ENCODE data around the gene SDF2L1. TPM values are rescaled to one million over a fixed set of nuclear protein-coding genes. Genes with fewer than 3 reads are reported as not detected.
"Not testable (repeated sequence)": the region's sequence is repeated elsewhere in the genome, so short reads cannot be mapped to it uniquely, and the experiment has no call there.

SDF2L1 gene
- 94.3 and 103 TPM in 2 replicates for total RNA-seq

GRCh38 chr22:21641789-21642583 is at the start of gene SDF2L1:
Gene SDF2L1 (plus strand): TSS chr22:21642302. CDS start chr22:21642337, 35 bp downstream.
- Mint-ChIP-seq H3K27ac (peak within 1 kb of the TSS; percentile 93), H3K27me3 (peaks cover 1% of the 10 kb centered on the region), H3K4me1 (peaks cover 33% of the 10 kb centered on the region), H3K4me3 (peak within 1 kb of the TSS; percentile 90), H3K9me3 (no peaks in the 10 kb centered on the region), H3K36me3 (ENCODE audit: low read depth) (peaks cover 26% of the 10 kb centered on the region)
- intact Hi-C loops (cut with micrococcal nuclease) = loop anchor here (1.0 kb wide), 1 partner anchor 12 kb away; the partner anchor contains the start of gene YDJC
- peak; percentile 100 for DNase-seq

DNA sequence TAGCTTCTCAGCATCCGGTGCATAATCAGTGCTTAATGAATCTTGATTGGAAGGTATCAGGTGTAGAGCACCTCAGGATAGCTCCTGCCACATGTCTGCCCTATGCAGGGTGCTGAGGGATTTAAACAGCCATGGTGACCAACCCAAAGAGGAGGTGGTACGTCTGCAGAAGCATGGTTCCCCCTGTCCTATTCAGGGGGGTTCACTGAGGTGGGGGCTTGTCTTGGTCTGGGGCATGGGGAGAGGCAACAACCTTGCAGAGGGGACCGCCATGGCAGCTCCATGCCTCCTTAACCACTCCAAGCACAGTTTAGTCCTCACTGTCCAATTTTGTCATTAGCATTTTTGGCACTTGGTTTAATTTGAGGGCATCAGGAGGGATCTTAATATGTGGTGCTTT is 49.7 kb upstream of the SDF2L1 start:
- intact Hi-C loops (cut with micrococcal nuclease) = no loop called here
- Mint-ChIP-seq H3K27ac (no peak overlapping the region), H3K9me3 (no peaks in the 10 kb centered on the region), H3K4me3 (no peak overlapping the region), H3K4me1 (peaks cover 24% of the 10 kb centered on the region), H3K27me3 (no peaks in the 10 kb centered on the region), H3K36me3 (ENCODE audit: low read depth) (peaks cover 56% of the 10 kb centered on the region)
- DNase-seq = no peak

DNA sequence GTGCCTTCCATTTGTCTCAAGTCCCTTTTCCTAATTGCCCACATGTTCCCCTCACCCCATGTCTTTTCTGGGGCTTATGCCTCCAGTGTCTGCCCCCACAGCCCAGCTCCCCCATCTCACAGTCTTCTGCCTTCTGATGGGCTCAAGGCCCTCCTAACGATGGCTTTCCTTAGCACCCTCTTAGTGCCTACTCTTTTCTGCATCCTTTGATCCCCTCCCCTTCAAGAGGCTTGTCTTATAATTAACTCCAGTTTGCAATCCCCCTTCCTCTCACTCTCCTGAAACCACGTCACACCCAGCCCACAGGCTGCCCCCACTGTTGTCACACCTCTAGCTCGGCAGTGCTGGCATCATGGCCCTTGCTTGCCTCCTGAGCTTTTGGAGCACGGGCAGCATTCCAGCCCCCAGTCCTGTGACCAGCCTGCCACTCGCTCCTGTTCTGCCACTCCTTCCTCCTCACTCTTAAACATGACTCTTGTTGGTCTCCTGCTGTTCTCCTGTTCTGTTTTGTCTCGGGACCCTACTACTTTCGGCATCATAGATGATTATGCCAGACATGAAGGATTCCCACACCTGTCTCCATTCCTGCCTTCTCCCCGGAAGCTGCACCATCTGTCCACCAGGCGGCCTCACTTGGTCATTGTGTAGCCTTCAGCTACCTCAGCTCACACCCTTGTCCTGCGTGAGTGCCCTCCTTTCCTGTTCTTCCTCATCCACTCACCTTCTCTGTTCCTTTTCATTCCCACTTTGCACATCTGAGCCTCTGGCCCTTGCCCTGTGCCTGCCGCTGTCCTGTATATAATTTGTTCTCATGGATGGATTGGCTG is 48.5 kb upstream of the SDF2L1 start:
- intact Hi-C loops (cut with micrococcal nuclease) = no loop called here
- H3K4me1 Mint-ChIP-seq = peaks cover 17% of the 10 kb centered on the region
- peaks cover 55% of the 10 kb centered on the region for H3K36me3 Mint-ChIP-seq (ENCODE audit: low read depth)
- H3K27me3 Mint-ChIP-seq = no peaks in the 10 kb centered on the region
- no peak for DNase-seq
- H3K9me3 Mint-ChIP-seq = no peaks in the 10 kb centered on the region
- no peak overlapping the region for H3K27ac Mint-ChIP-seq
- no peak overlapping the region for H3K4me3 Mint-ChIP-seq

DNA sequence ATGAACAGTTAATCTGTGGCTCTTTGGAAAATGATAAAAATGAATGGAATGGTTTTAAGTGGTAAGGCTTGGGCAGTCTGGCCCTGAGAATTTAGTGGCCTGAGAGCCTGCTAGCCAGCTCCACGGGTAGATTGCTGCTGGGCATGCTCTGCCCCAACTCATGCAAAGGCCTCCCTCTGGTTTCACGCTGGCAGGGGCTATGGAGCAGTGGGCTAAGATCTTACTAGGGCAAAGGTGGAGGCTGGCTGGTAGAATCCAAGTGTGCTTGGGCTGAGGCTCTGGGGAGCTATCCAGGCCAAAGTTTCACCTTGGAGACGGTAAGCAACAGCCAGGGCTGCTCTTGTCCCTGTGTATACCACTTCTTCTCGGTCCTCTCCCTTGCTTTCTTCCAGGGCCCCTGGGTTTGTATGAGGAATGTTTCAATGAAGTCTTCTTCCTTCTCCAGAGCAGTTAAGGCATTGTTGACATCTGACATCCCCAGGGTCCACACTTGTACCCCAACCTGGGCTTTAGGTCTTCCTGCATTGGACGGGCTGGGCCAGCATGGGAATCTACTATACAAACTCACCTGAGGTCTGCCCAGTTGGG is 47.1 kb upstream of the SDF2L1 start:
- Mint-ChIP-seq H3K36me3 (ENCODE audit: low read depth) (peaks cover 53% of the 10 kb centered on the region), H3K27ac (no peak overlapping the region), H3K9me3 (no peaks in the 10 kb centered on the region), H3K4me3 (no peak overlapping the region), H3K27me3 (no peaks in the 10 kb centered on the region), H3K4me1 (peaks cover 11% of the 10 kb centered on the region)
- DNase-seq = no peak
- intact Hi-C loops (cut with micrococcal nuclease) = no loop called here

DNA sequence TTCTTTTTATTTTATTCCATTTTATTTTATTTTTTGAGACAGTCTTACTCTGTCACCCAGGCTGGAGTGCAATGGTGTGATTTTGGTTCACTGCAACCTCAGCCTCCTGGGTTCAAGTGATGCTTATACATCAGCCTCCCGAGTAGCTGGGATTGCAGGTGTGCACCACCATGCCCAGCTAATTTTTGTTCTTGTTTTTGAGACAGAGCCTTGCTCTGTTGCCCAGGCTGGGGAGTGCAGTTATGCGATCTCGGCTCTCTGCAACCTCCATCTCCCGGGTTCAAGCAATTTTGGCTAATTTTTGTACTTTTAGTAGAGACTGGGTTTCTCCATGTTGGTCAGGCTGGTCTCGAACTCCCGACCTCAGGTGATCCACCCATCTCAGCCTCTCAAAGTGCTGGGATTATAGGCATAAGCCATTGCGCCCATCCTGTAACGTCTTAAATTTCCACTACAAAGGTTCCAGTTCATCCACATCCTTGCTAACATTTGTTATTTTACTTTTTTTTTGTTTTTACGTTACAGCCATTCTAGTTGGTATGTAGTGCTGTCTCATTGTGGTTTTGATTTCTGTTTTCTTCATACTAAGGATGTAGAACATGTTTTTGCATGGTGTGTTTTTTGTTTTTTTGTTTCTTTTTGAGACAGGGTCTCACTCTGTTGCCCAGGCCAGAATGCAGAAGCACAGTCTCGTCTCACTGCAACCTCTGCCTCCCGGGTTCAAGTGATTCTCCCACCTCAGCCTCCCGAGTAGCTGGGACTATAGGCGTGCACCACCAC is 45.6 kb upstream of the SDF2L1 start:
- H3K9me3 Mint-ChIP-seq; H3K27me3 Mint-ChIP-seq; intact Hi-C loops (cut with micrococcal nuclease); H3K4me1 Mint-ChIP-seq; H3K4me3 Mint-ChIP-seq; DNase-seq; H3K27ac Mint-ChIP-seq: not testable (repeated sequence)
- peaks cover 52% of the 10 kb centered on the region for H3K36me3 Mint-ChIP-seq (ENCODE audit: low read depth)

- no peak overlapping the region for H3K4me3 Mint-ChIP-seq
- intact Hi-C loops (cut with micrococcal nuclease) = no loop called here
- peaks cover 41% of the 10 kb centered on the region for H3K36me3 Mint-ChIP-seq (ENCODE audit: low read depth)
- H3K27me3 Mint-ChIP-seq = no peaks in the 10 kb centered on the region
- no peaks in the 10 kb centered on the region for H3K9me3 Mint-ChIP-seq
- peaks cover 6% of the 10 kb centered on the region for H3K4me1 Mint-ChIP-seq
- no peak for DNase-seq
- H3K27ac Mint-ChIP-seq = no peak overlapping the region
Measured at GRCh38 chr22:21598302-21598701, 43.8 kb upstream of the SDF2L1 start.

DNA sequence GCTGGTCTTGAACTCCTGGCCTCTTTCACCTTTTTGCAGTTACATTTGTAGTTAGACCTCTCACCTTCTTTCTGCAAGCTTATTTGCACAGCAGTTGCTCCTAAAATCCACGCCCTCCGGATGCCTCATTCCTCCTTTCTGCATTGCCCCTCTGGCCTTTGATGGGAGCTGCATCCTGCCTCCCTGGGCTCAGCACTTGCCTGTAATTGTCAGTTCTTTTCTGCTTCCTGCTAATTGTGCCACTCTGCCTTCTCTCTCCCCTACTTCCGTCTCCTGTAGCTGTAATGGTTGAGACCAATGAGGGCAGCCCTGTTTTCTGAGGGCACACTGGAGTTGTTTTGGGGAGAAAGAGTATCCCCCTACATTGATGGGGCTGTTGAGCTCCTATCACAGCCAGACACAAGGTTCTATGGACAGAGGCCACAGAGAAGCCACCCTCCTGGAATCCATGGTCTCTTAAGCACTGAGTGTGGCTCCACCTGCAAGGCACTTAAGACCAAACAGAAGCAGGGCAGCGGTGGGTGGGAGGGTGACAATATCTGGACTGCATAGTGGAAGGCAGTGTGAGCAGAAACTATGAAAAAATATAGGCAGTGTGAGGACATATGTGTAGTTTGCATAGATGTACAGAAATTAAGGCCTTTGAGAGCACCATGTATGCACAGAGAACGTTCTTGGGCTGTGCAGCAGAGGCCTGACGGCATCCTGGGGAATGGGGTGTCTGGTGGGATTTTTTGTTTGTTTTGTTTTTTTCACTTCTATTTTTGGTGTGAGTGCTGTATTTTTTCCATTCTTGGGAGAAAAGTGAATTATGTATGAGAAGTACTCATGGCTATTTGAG is 42.8 kb upstream of the SDF2L1 start:
- Mint-ChIP-seq H3K4me1 (peaks cover 4% of the 10 kb centered on the region), H3K27ac (peak overlapping the region; percentile 14), H3K4me3 (no peak overlapping the region), H3K9me3 (no peaks in the 10 kb centered on the region), H3K27me3 (no peaks in the 10 kb centered on the region), H3K36me3 (ENCODE audit: low read depth) (peaks cover 31% of the 10 kb centered on the region)
- intact Hi-C loops (cut with micrococcal nuclease) = no loop called here
- no peak for DNase-seq

GRCh38 chr22:21602579-21602978 is 39.5 kb upstream of the SDF2L1 start:
- intact Hi-C loops (cut with micrococcal nuclease) = no loop called here
- DNase-seq = no peak
- H3K27ac Mint-ChIP-seq = peak overlapping the region; percentile 1
- H3K36me3 Mint-ChIP-seq (ENCODE audit: low read depth) = peaks cover 14% of the 10 kb centered on the region
- H3K4me3 Mint-ChIP-seq = no peak overlapping the region
- H3K9me3 Mint-ChIP-seq = no peaks in the 10 kb centered on the region
- H3K4me1 Mint-ChIP-seq = peaks cover 4% of the 10 kb centered on the region
- H3K27me3 Mint-ChIP-seq = no peaks in the 10 kb centered on the region

DNA sequence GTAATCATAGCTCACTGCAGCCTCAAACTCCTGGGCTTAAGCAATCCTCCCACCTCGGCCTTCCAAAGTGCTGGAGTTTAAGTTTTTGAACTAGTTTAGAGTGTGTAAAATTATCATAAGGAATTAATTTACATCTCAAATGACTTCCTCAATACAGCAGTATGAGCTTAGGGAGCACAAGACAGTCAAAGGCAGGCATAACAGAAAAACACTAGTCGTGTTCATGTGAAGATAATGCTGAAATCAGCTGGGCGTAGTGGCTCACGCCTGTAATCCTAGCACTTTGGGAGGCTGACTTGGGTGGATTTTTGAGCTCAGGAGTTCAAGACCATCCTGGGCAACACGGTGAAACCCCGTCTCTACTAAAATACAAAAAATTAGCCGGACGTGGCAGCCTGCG is 38.1 kb upstream of the SDF2L1 start:
- H3K4me1 Mint-ChIP-seq = peaks cover 5% of the 10 kb centered on the region
- H3K27me3 Mint-ChIP-seq = no peaks in the 10 kb centered on the region
- H3K27ac Mint-ChIP-seq = no peak overlapping the region
- H3K36me3 Mint-ChIP-seq (ENCODE audit: low read depth) = peaks cover 13% of the 10 kb centered on the region
- DNase-seq = no peak
- intact Hi-C loops (cut with micrococcal nuclease) = no loop called here
- no peak overlapping the region for H3K4me3 Mint-ChIP-seq
- H3K9me3 Mint-ChIP-seq = no peaks in the 10 kb centered on the region

- intact Hi-C loops (cut with micrococcal nuclease) = no loop called here
- no peaks in the 10 kb centered on the region for H3K27me3 Mint-ChIP-seq
- DNase-seq = no peak
- no peak overlapping the region for H3K27ac Mint-ChIP-seq
- H3K36me3 Mint-ChIP-seq (ENCODE audit: low read depth) = peaks cover 17% of the 10 kb centered on the region
- H3K9me3 Mint-ChIP-seq = no peaks in the 10 kb centered on the region
- no peak overlapping the region for H3K4me3 Mint-ChIP-seq
- peaks cover 2% of the 10 kb centered on the region for H3K4me1 Mint-ChIP-seq
Measured at GRCh38 chr22:21605887-21606564, 36.1 kb upstream of the SDF2L1 start.

GRCh38 chr22:21606775-21607174 is 35.3 kb upstream of the SDF2L1 start:
- no peak for DNase-seq
- H3K27ac Mint-ChIP-seq = no peak overlapping the region
- H3K9me3 Mint-ChIP-seq = no peaks in the 10 kb centered on the region

DNA sequence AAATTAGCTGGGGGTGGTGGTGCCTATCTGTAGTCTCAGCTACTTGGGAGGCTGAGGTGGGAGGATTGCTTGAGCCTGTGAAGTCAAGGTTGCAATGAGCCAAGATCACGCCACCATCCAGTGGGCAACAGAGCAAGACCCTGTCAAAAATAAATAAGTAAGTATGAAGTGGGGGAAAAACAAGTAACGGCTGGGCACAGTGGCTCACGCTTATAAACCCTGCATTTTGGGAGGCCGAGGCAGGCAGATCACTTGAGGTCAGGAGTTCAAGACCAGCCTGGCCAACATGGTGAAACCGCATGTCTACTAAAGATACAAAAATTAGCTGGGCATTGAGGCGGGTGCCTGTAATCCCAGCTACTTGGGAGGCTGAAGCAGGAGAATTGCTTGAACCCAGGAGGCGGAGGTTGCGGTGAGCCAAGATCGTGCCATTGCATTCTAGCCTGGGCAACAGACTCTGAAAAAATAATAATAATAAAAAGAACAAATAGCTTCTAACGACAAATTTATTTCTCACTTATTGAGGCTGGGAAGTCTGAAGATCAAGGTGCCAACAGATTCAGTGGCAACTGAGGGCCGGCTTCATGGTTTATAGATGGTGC is 32.4 kb upstream of the SDF2L1 start:
- H3K27me3 Mint-ChIP-seq; H3K27ac Mint-ChIP-seq; intact Hi-C loops (cut with micrococcal nuclease); H3K4me3 Mint-ChIP-seq; H3K4me1 Mint-ChIP-seq; DNase-seq; H3K9me3 Mint-ChIP-seq: not testable (repeated sequence)
- H3K36me3 Mint-ChIP-seq (ENCODE audit: low read depth) = peaks cover 35% of the 10 kb centered on the region

More at GRCh38 chr22:21606775-21607174, 35.3 kb upstream of the SDF2L1 start:
- H3K4me3 Mint-ChIP-seq = no peak overlapping the region
- peaks cover 4% of the 10 kb centered on the region for H3K4me1 Mint-ChIP-seq
- H3K27me3 Mint-ChIP-seq = no peaks in the 10 kb centered on the region
- peaks cover 24% of the 10 kb centered on the region for H3K36me3 Mint-ChIP-seq (ENCODE audit: low read depth)
- intact Hi-C loops (cut with micrococcal nuclease) = no loop called here
